GM12878 (cell line): ENCODE measurements around the gene IBA57. TPM values are rescaled to one million over a fixed set of nuclear protein-coding genes. Genes with fewer than 3 reads are reported as not detected.

Experiments used
- ATAC-seq: fragments of 200-7000 bp; cut with Tn5 transposase; 3 replicates; pipeline ENCODE4 v1.9.1; 2020; ENCODE audit warnings: mild to moderate bottlenecking, moderate library complexity
- BruUV-seq: library from RNA; stranded (reverse); fragments of 400-500 nt; replicated peaks from 2 replicates; lab custom pipeline; 2021; lab: Mats Ljungman, UMichigan
- CTCF ChIA-PET: fragments of 300-600 bp; sonication (Branson Sonifier 250); formaldehyde crosslinking; extraction: SDS; loops from one replicate; lab custom pipeline; 2021; ENCODE audit warnings: inconsistent platforms; lab: Yijun Ruan, JAX
- POLR2A ChIA-PET: fragments of 350-600 bp; formaldehyde crosslinking; extraction: SDS; loops from one replicate; lab custom pipeline; 2021; ENCODE audit warnings: inconsistent platforms; lab: Charles Lee
- RAD21 ChIA-PET: fragments of 300-600 bp; sonication (Branson Sonifier 250); formaldehyde crosslinking; loops from one replicate; lab custom pipeline; 2023; ENCODE audit warnings: antibody characterized with exemption; ENCODE audit not compliant: unreplicated experiment; lab: Charles Lee
- SMC1A ChIA-PET: fragments of 300-600 bp; sonication (Branson Sonifier 250); formaldehyde crosslinking; loops from one replicate; lab custom pipeline; 2023; ENCODE audit not compliant: unreplicated experiment, uncharacterized antibody; lab: Charles Lee
- DNase-seq: peaks from one replicate; pipeline ENCODE4 v3.0.0-alpha.2; 2011; ENCODE audit warnings: low read depth, low spot score
- FAIRE-seq: peaks from 3 replicates; lab custom pipeline; 2011; peaks lifted over from hg19 to GRCh38; lab: Jason Lieb, UNC
- H2AFZ ChIP-seq: 2 replicates; pipeline ENCODE4 v1.6.0; 2011; ENCODE audit warnings: low read depth, low read length, control low read depth; ENCODE audit not compliant: control insufficient read depth
- H3K27ac ChIP-seq: 2 replicates; pipeline ENCODE4 v1.5.1; 2011; ENCODE audit warnings: control low read depth; ENCODE audit not compliant: control insufficient read depth, insufficient read depth
- H3K27me3 ChIP-seq, 2 experiments: replicated peaks in 1 of 2; 2 replicates each; pipeline versions ENCODE4 v1.6.0 to v1.6.1; 2011; ENCODE audit warnings: low read length in 1 of 2; ENCODE audit not compliant: control insufficient read depth in 2 of 2, insufficient read depth in 2 of 2
- H3K36me3 ChIP-seq, 2 experiments: 2 replicates each; pipeline ENCODE4 v1.5.1; 2011; ENCODE audit warnings: low read length in 1 of 2; ENCODE audit not compliant: control insufficient read depth in 2 of 2, insufficient read depth in 2 of 2
- H3K4me1 ChIP-seq: 2 replicates; pipeline ENCODE4 v1.6.1; 2011; ENCODE audit warnings: mild to moderate bottlenecking, low read length, moderate library complexity, mixed read lengths; ENCODE audit not compliant: control insufficient read depth, insufficient read depth
- H3K4me2 ChIP-seq: 2 replicates; pipeline ENCODE4 v1.6.0; 2011; ENCODE audit warnings: control low read depth; ENCODE audit not compliant: control insufficient read depth, insufficient read depth
- H3K4me3 ChIP-seq: fragments of 200-600 bp; sonication (generic); 2 replicates; pipeline ENCODE4 v1.5.1; 2016
- H3K79me2 ChIP-seq: 2 replicates; pipeline ENCODE4 v1.6.0; 2011; ENCODE audit warnings: low read length; ENCODE audit not compliant: control insufficient read depth, insufficient read depth
- H3K9ac ChIP-seq: 2 replicates; pipeline ENCODE4 v1.8.0; 2011; ENCODE audit warnings: low read length, control low read depth, mixed read lengths; ENCODE audit not compliant: control insufficient read depth, insufficient read depth
- H3K9me3 ChIP-seq: replicated peaks from 3 replicates; pipeline ENCODE4 v1.5.1; 2011; ENCODE audit warnings: mild to moderate bottlenecking, low read length; ENCODE audit not compliant: control insufficient read depth, insufficient read depth
- H4K20me1 ChIP-seq: 2 replicates; pipeline ENCODE4 v1.6.0; 2011; ENCODE audit not compliant: control insufficient read depth, insufficient read depth
- BMI1 ChIP-seq: fragments of 450-650 bp; IDR thresholded peaks from 2 replicates; pipeline ENCODE4 v1.6.1; 2016; ENCODE audit warnings: mild to moderate bottlenecking, moderate library complexity, borderline replicate concordance
- EED ChIP-seq: sonication (generic); IDR thresholded peaks from 2 replicates; pipeline ENCODE4 v1.6.1; 2016; ENCODE audit warnings: antibody characterized with exemption, low read depth
- HCFC1 ChIP-seq: fragments of 150-350 bp; IDR thresholded peaks from 2 replicates; pipeline ENCODE4 v1.6.1; 2014; ENCODE audit warnings: low read length
- JUND ChIP-seq: IDR thresholded peaks from 2 replicates; pipeline ENCODE4 v1.6.1; 2012; ENCODE audit warnings: low read depth, mild to moderate bottlenecking, low read length, improper control_type of control experiment, moderate library complexity
- NR2C2 ChIP-seq: IDR thresholded peaks from 2 replicates; pipeline ENCODE4 v1.6.1; 2011; ENCODE audit warnings: borderline replicate concordance, low read depth; ENCODE audit not compliant: control insufficient read depth, insufficient read length
- POLR2A ChIP-seq: IDR thresholded peaks from 2 replicates; pipeline ENCODE4 v1.6.1; 2011; ENCODE audit warnings: low read depth, mild to moderate bottlenecking, low read length
- SREBF2 ChIP-seq: IDR thresholded peaks from 2 replicates; pipeline ENCODE4 v1.6.1; 2012; ENCODE audit warnings: mild to moderate bottlenecking, low read length
- TARDBP ChIP-seq: IDR thresholded peaks from 2 replicates; pipeline ENCODE4 v1.6.1; 2016; ENCODE audit warnings: borderline replicate concordance
- ZNF622 ChIP-seq: fragments of 450-650 bp; IDR thresholded peaks from 2 replicates; pipeline ENCODE4 v1.6.1; 2017; ENCODE audit warnings: mild to moderate bottlenecking, inconsistent platforms
- WGBS: methylation state at CpG from one replicate; pipeline ENCODE4 v1.1.6; 2016; ENCODE audit warnings: low lambda C conversion rate; ENCODE audit not compliant: insufficient replicate concordance, insufficient coverage; ENCODE audit errors: missing lambda C conversion rate; 5-methylcytosine and 5-hydroxymethylcytosine counted together
- in situ Hi-C: fragments of 300-500 bp; cut with MboI; formaldehyde crosslinking; loops from 9 replicates; pipeline ENCODE4 v1.14.3; 2018; ENCODE audit warnings: mixed read lengths
- intact Hi-C: fragments of 100-400 bp; cut with micrococcal nuclease; formaldehyde crosslinking; loops from one replicate; pipeline ENCODE4 v1.14.2; 2022; ENCODE audit not compliant: unreplicated experiment
- polyA plus RNA-seq, 11 experiments: library from polyadenylated mRNA; depleted of rRNA in 4 of 11; unstranded in 6 of 11; stranded (reverse) in 5 of 11; fragments of >200 nt; fragmentation: Nextera tagmentation in 4 of 11; fragmentation: Illumina TruSeq in 1 of 11; extraction: Ambion mirVana in 4 of 11; extraction: Trizol in 1 of 11; gene quantifications; 1 replicate in 1 of 11; 2 replicates in 10 of 11; pipeline versions ENCODE4 v1.2.1 to v1.2.3, GENCODE V29; 2011 to 2016; ENCODE audit warnings: inconsistent platforms in 2 of 11, missing spikeins in 2 of 11, low read depth in 1 of 11
- total RNA-seq, 4 experiments: library from RNA; depleted of rRNA in 3 of 4; stranded (reverse); fragments of >200 nt in 3 of 4; fragmentation: Illumina TruSeq in 1 of 4; extraction: Trizol in 1 of 4; gene quantifications; 2 replicates each; pipeline versions ENCODE4 v1.2.1 to v1.2.3, GENCODE V29; 2013 to 2021
- TF ChIP-seq, protein P1 (sequence below), 3 experiments: IDR thresholded peaks in 2 of 3; conservative IDR thresholded peaks in 1 of 3; 2 replicates each; pipeline ENCODE4 v1.5.1; 2011; ENCODE audit warnings: low read depth in 3 of 3, low read length in 3 of 3, mild to moderate bottlenecking in 3 of 3, control low read depth in 2 of 3, moderate library complexity in 2 of 3, inconsistent platforms in 1 of 3, mixed read lengths in 1 of 3; ENCODE audit not compliant: control insufficient read depth in 2 of 3, insufficient read depth in 1 of 3; ENCODE audit errors: extremely low read depth in 1 of 3

IBA57 gene
- total and polyA plus RNA-seq, 10 of the 15 experiments (the other 5 are each of a cell fraction or from before 2014, with no cell fraction given): 0.51 to 8.6 (median 3.7) TPM

DNA sequence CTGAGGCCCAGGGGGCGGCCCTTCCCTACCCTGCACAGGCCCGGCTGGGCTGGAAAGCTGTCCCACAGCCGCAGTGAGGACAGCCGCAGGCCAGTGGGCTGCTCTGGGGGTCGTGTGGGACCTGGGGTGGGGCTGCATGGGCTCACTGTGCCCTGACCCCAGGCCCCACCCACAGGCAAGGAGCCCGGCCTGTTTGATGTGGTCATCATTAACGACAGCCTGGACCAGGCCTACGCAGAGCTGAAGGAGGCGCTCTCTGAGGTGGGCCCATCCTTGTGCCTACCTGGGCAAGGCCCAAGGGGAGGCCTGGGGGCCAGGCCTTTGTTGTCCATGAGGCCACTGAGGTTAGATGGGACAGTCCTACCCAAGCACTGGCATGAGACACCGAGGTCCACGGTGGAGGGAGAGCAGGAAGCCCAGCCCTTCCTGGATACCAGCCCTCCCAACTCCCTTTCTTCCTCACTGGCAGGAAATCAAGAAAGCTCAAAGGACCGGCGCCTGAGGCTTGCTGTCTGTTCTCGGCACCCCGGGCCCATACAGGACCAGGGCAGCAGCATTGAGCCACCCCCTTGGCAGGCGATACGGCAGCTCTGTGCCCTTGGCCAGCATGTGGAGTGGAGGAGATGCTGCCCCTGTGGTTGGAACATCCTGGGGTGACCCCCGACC lies 17.3 kb upstream of the IBA57 start:
- H3K4me1 ChIP-seq: no peaks in the 10 kb centered on the region
- no peak overlapping the region for H2AFZ ChIP-seq
- SMC1A ChIA-PET: no interaction called here
- 83% methylated on average over 18 of the region's 18 CpGs for WGBS
- peaks cover 3% of the 10 kb centered on the region; the same call in 1 of the 2 replicates for H4K20me1 ChIP-seq
- FAIRE-seq: no peak
- peaks cover 0 to 17% of the 10 kb centered on the region in 2 experiments; a peak in 3 of 4 replicates for H3K36me3 ChIP-seq
- no peak overlapping the region for H3K4me3 ChIP-seq
- RAD21 ChIA-PET: no interaction called here
- no peak overlapping the region for H3K4me2 ChIP-seq
- in situ Hi-C loops (no loop called here), intact Hi-C loops (no loop called here)
- ATAC-seq: no peak
- H3K27me3 ChIP-seq: no peaks in the 10 kb centered on the region
- POLR2A ChIA-PET: no interaction called here
- H3K27ac ChIP-seq: no peak overlapping the region
- TF ChIP-seq, protein P1, sequence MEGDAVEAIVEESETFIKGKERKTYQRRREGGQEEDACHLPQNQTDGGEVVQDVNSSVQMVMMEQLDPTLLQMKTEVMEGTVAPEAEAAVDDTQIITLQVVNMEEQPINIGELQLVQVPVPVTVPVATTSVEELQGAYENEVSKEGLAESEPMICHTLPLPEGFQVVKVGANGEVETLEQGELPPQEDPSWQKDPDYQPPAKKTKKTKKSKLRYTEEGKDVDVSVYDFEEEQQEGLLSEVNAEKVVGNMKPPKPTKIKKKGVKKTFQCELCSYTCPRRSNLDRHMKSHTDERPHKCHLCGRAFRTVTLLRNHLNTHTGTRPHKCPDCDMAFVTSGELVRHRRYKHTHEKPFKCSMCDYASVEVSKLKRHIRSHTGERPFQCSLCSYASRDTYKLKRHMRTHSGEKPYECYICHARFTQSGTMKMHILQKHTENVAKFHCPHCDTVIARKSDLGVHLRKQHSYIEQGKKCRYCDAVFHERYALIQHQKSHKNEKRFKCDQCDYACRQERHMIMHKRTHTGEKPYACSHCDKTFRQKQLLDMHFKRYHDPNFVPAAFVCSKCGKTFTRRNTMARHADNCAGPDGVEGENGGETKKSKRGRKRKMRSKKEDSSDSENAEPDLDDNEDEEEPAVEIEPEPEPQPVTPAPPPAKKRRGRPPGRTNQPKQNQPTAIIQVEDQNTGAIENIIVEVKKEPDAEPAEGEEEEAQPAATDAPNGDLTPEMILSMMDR (IDR thresholded peaks at IDR 0.05 in 2 of 3, conservative IDR thresholded peaks at IDR 0.05 in 1 of 3; ENCODE audit: control insufficient read depth in 2 of 3, extremely low read depth in 1 of 3, insufficient read depth in 1 of 3, low read depth in 3 of 3, low read length in 3 of 3): no peak
- 0 out of 2 replicates have a peak, but pooled peaks have one; percentile 15 for TF ChIP-seq POLR2A
- peaks cover 23% of the 10 kb centered on the region for H3K79me2 ChIP-seq
- no peak overlapping the region for H3K9ac ChIP-seq
- no peak for DNase-seq
- no TSS peak for BruUV-seq
- CTCF ChIA-PET: no interaction called here
- no peaks in the 10 kb centered on the region for H3K9me3 ChIP-seq

DNA sequence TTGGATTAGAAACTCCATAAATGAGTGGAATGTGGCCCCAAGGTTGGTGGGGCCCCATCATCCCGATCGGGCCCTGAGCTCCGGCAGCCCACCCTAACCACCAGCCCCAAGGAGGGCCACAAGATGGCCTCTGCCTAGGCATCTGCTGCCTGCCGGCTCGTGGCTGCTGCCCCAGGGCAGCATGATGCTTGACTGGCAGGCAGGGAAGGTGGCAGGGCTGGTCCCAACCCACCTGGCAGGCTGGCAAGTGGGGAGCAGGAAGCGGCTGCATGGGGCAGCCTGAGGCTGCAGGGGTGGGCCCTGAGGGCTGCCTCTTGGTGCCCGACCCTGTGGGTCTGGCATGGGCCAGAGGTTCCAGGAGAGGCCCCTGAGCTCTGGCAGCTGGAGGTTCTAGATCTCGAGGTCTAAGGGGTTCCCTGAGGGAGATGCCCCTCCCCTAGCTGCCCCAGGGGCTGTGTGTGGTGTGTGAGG lies 16.6 kb upstream of the IBA57 start:
- no peak for TF ChIP-seq JUND
- TF ChIP-seq HCFC1: no peak
- TF ChIP-seq BMI1: no peak
- no peak for TF ChIP-seq TARDBP
- no peak for TF ChIP-seq ZNF622
- TF ChIP-seq EED: no peak
- no peak for TF ChIP-seq NR2C2
- TF ChIP-seq SREBF2: no peak
- TF ChIP-seq, all 136 proteins: peak for 0
- H3K4me1 ChIP-seq: no peaks in the 10 kb centered on the region
- no TSS peak for BruUV-seq
- H3K27ac ChIP-seq: no peak overlapping the region
- no peak overlapping the region for H3K4me2 ChIP-seq
- H3K36me3 ChIP-seq: peaks cover 0 to 16% of the 10 kb centered on the region in 2 experiments; a peak in 3 of 4 replicates
- FAIRE-seq (no peak), DNase-seq (no peak), ATAC-seq (no peak)
- H2AFZ ChIP-seq: no peak overlapping the region
- CTCF ChIA-PET: no interaction called here
- no peaks in the 10 kb centered on the region for H3K9me3 ChIP-seq
- H4K20me1 ChIP-seq: peaks cover 3% of the 10 kb centered on the region; the same call in 1 of the 2 replicates
- no peaks in the 10 kb centered on the region for H3K27me3 ChIP-seq
- POLR2A ChIA-PET: no interaction called here
- no peak overlapping the region for H3K4me3 ChIP-seq
- in situ Hi-C loops (no loop called here), intact Hi-C loops (no loop called here)
- H3K79me2 ChIP-seq: peaks cover 17% of the 10 kb centered on the region
- RAD21 ChIA-PET: no interaction called here
- no peak overlapping the region for H3K9ac ChIP-seq
- SMC1A ChIA-PET: no interaction called here
- 56% methylated on average over 8 of the region's 8 CpGs for WGBS
